Brain microvascular endothelial cell (primary cell): Measurements from ENCODE around the gene TRIP12.

Experiments
- DNase-seq: peaks from one replicate; pipeline ENCODE4 v3.0.0-alpha.2; 2020
- H3K27ac ChIP-seq: fragments of 250-450 bp; sonication (Bioruptor Pico); 2 replicates; pipeline ENCODE4 v1.5.1; 2020; ENCODE audit warnings: mild to moderate bottlenecking, moderate library complexity
- H3K27me3 ChIP-seq: fragments of 250-450 bp; sonication (Bioruptor Pico); replicated peaks from 2 replicates; pipeline ENCODE4 v1.5.1; 2020; ENCODE audit warnings: mild to moderate bottlenecking
- H3K36me3 ChIP-seq: fragments of 250-450 bp; sonication (Bioruptor Pico); replicated peaks from 2 replicates; pipeline ENCODE4 v1.5.1; 2020; ENCODE audit warnings: mild to moderate bottlenecking
- H3K4me3 ChIP-seq: 2 replicates; pipeline ENCODE4 v1.5.1; 2011; ENCODE audit warnings: low read depth, mild to moderate bottlenecking, control low read depth, low read length, moderate library complexity
- CTCF ChIP-seq: IDR thresholded peaks from 2 replicates; pipeline ENCODE4 v1.5.1; 2011; ENCODE audit warnings: low read depth, mild to moderate bottlenecking, moderate library complexity, low read length, control low read depth, inconsistent platforms; ENCODE audit errors: missing control alignments
- in situ Hi-C: cut with HindIII; loops from 2 replicates; pipeline ENCODE4 v1.10.0; 2017; ENCODE audit warnings: low sequenced_read_pairs, low pct_ligation_motif_present

Gene TRIP12

GRCh38 chr2:229922449-229923386 is 909 bp upstream of the TRIP12 start, which contains the start of gene FBXO36:
Gene FBXO36 (plus strand): TSS chr2:229922503. CDS start chr2:229922514, 11 bp downstream.
- DNase-seq, result peak; percentile 35
- Histone ChIP-seq H3K27ac (peak within 1 kb of the TSS; percentile 89), H3K27me3 (no peaks in the 10 kb centered on the region), H3K36me3 (peaks cover 6% of the 10 kb centered on the region), H3K4me3 (peak within 1 kb of the TSS; percentile 92)
- in situ Hi-C loops, result no loop called here
- TF ChIP-seq CTCF, result no peak

GRCh38 chr2:229921101-229921891 is 513 bp downstream of the TRIP12 start:
- no peak for TF ChIP-seq CTCF
- H3K27me3 ChIP-seq, result no peaks in the 10 kb centered on the region
- in situ Hi-C loops, result no loop called here
- H3K4me3 ChIP-seq, result peak overlapping the region; percentile 92
- peak overlapping the region; percentile 89 for H3K27ac ChIP-seq
- peaks cover 12% of the 10 kb centered on the region for H3K36me3 ChIP-seq
- DNase-seq, result peak; percentile 25

- DNase-seq, result no peak
- Histone ChIP-seq H3K27ac (peak overlapping the region; percentile 89), H3K4me3 (peak overlapping the region; percentile 92), H3K27me3 (no peaks in the 10 kb centered on the region), H3K36me3 (peaks cover 12% of the 10 kb centered on the region)
- no peak for TF ChIP-seq CTCF
- in situ Hi-C loops, result no loop called here
These were observed 1.7 kb downstream of the TRIP12 start for GRCh38 chr2:229920011-229920641.

GRCh38 chr2:229917793-229918192 is 4.0 kb downstream of the TRIP12 start:
- in situ Hi-C loops, result no loop called here
- Histone ChIP-seq H3K4me3 (no peak overlapping the region), H3K36me3 (peaks cover 13% of the 10 kb centered on the region), H3K27ac (no peak overlapping the region), H3K27me3 (no peaks in the 10 kb centered on the region)
- no peak for DNase-seq
- TF ChIP-seq CTCF, result no peak

- no peak for DNase-seq
- peaks cover 13% of the 10 kb centered on the region for H3K36me3 ChIP-seq
- no peaks in the 10 kb centered on the region for H3K27me3 ChIP-seq
- in situ Hi-C loops, result no loop called here
- TF ChIP-seq CTCF, result no peak
- no peak overlapping the region for H3K4me3 ChIP-seq
- no peak overlapping the region for H3K27ac ChIP-seq
These were observed 7.6 kb downstream of the TRIP12 start for GRCh38 chr2:229914171-229914570.
